ENCODE results near the gene HLA-DOB. TPM values are rescaled to one million over a fixed set of nuclear protein-coding genes. Genes with fewer than 3 reads are reported as not detected.
A peak's percentile ranks its signal among the peaks of the same experiment; 100 is the strongest.
"Not testable (repeated sequence)": the region's sequence is repeated elsewhere in the genome, so short reads cannot be mapped to it uniquely, and the experiment has no call there.

Gene HLA-DOB
- total RNA-seq, 2 experiments from 2014 or later = 15.6 to 17.0 TPM

GRCh38 chr6:32785781-32786533 is 30.8 kb downstream of the HLA-DOB start:
- H3K27ac Mint-ChIP-seq = no peak overlapping the region

GRCh38 chr6:32782923-32783322 is 33.9 kb downstream of the HLA-DOB start:
- H3K4me3 Mint-ChIP-seq; CTCF ChIA-PET; POLR2A ChIA-PET; ATAC-seq; H3K27ac Mint-ChIP-seq; H3K36me3 Mint-ChIP-seq (ENCODE audit: low read depth); H3K4me1 Mint-ChIP-seq (ENCODE audit: low read depth); H3K9me3 Mint-ChIP-seq (ENCODE audit: insufficient read depth); DNase-seq: not testable (repeated sequence)
- peaks cover 48% of the 10 kb centered on the region for H3K27me3 Mint-ChIP-seq (ENCODE audit: low read depth)

More at GRCh38 chr6:32785781-32786533, 30.8 kb downstream of the HLA-DOB start:
- H3K9me3 Mint-ChIP-seq (ENCODE audit: insufficient read depth) = no peaks in the 10 kb centered on the region
- CTCF ChIA-PET = interaction anchor here (0.7 to 6.2 kb wide), 42 partner anchors 9 to 540 kb away, joined by 3 to 105 read pairs (median 4); partner anchors contain the start of genes HLA-DQB1, HLA-DRA, HLA-DRB1 and TAP2
- no peaks in the 10 kb centered on the region for H3K4me1 Mint-ChIP-seq (ENCODE audit: low read depth)
- peaks cover 52% of the 10 kb centered on the region for H3K27me3 Mint-ChIP-seq (ENCODE audit: low read depth)
- ATAC-seq = peak; percentile 93
- no peaks in the 10 kb centered on the region for H3K36me3 Mint-ChIP-seq (ENCODE audit: low read depth)
- peak; percentile 54 for DNase-seq
- no peak overlapping the region for H3K4me3 Mint-ChIP-seq
- POLR2A ChIA-PET = no interaction called here

- Mint-ChIP-seq H3K36me3 (ENCODE audit: low read depth) (no peaks in the 10 kb centered on the region), H3K4me3 (no peak overlapping the region), H3K4me1 (ENCODE audit: low read depth) (no peaks in the 10 kb centered on the region), H3K27me3 (ENCODE audit: low read depth) (peaks cover 38% of the 10 kb centered on the region), H3K27ac (no peak overlapping the region), H3K9me3 (ENCODE audit: insufficient read depth) (no peaks in the 10 kb centered on the region)
- CTCF ChIA-PET = interaction anchor here (0.6 kb wide), 1 partner anchor 16 kb away, joined by 3 read pairs; no protein-coding TSS in a partner anchor
- DNase-seq (no peak), ATAC-seq (no peak)
- POLR2A ChIA-PET = no interaction called here
These were observed 37.8 kb downstream of the HLA-DOB start for GRCh38 chr6:32779036-32779435.

- peaks cover 37% of the 10 kb centered on the region for H3K27me3 Mint-ChIP-seq (ENCODE audit: low read depth)
- no peak for DNase-seq
These were observed 41.7 kb downstream of the HLA-DOB start for GRCh38 chr6:32775071-32775470.

GRCh38 chr6:32774426-32774825 is 42.4 kb downstream of the HLA-DOB start:
- ATAC-seq = no peak
- ChIA-PET CTCF (interaction anchor here (1.2 kb wide), 1 partner anchor 11 kb away, joined by 4 read pairs; no protein-coding TSS in a partner anchor), POLR2A (no interaction called here)
- Mint-ChIP-seq H3K27me3 (ENCODE audit: low read depth) (peaks cover 38% of the 10 kb centered on the region), H3K36me3 (ENCODE audit: low read depth) (no peaks in the 10 kb centered on the region), H3K4me1 (ENCODE audit: low read depth) (peaks cover 5% of the 10 kb centered on the region), H3K9me3 (ENCODE audit: insufficient read depth) (no peaks in the 10 kb centered on the region), H3K4me3 (no peak overlapping the region), H3K27ac (no peak overlapping the region)
- DNase-seq = no peak

More at GRCh38 chr6:32775071-32775470, 41.7 kb downstream of the HLA-DOB start:
- no peak for ATAC-seq
- ChIA-PET POLR2A (no interaction called here), CTCF (interaction anchor here (1.2 kb wide), 1 partner anchor 11 kb away, joined by 4 read pairs; no protein-coding TSS in a partner anchor)
- Mint-ChIP-seq H3K4me1 (ENCODE audit: low read depth) (peaks cover 5% of the 10 kb centered on the region), H3K9me3 (ENCODE audit: insufficient read depth) (no peaks in the 10 kb centered on the region), H3K27ac (no peak overlapping the region), H3K36me3 (ENCODE audit: low read depth) (no peaks in the 10 kb centered on the region), H3K4me3 (no peak overlapping the region)

DNA sequence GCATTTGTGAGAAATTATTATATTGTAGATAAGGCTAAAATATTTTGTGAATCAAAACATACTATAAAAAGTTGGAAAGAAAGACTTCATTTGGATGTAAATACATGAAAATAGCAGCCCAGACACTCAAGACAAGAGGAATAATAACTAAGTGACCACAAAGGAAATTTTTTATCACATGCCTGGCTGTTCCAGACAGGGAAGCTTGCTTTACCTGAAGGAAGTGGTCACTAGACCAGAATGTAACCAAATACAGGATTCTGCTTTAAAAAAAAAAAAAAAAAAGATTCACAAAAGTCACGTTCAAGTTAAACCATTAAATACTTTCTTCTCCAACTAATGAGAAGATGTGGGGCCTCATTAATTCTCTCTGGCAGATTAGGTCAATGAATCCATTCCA is 44.1 kb downstream of the HLA-DOB start:
- ATAC-seq (no peak), DNase-seq (no peak)
- CTCF ChIA-PET = no interaction called here
- Mint-ChIP-seq H3K9me3 (ENCODE audit: insufficient read depth) (no peaks in the 10 kb centered on the region), H3K27ac (no peak overlapping the region), H3K27me3 (ENCODE audit: low read depth) (peaks cover 48% of the 10 kb centered on the region), H3K36me3 (ENCODE audit: low read depth) (no peaks in the 10 kb centered on the region), H3K4me1 (ENCODE audit: low read depth) (peaks cover 5% of the 10 kb centered on the region), H3K4me3 (no peak overlapping the region)
- POLR2A ChIA-PET = no interaction called here

DNA sequence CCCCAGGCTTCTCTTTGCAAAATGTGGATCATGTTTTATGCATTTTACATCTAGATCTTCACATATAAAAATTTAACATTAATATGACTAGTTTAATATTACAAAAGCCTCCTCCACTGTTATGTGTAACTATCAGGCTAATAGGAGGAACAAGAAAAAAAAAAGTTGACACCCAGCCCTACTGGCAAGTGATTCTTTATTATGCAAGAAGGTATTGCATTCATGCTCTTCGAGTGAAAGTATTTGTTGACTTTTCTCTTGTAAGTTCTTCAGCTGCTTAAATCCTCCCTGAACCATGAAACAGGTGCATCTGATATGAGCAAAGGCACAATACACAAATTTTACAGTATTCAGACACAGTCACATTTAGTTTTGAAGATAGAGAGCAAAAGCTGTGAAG is 52.8 kb downstream of the HLA-DOB start:
- ChIA-PET CTCF (no interaction called here), POLR2A (interaction anchor here (0.6 kb wide), 1 partner anchor 452 kb away, joined by 3 read pairs; no protein-coding TSS in a partner anchor)
- no peaks in the 10 kb centered on the region for H3K9me3 Mint-ChIP-seq (ENCODE audit: insufficient read depth)
- no peaks in the 10 kb centered on the region for H3K4me1 Mint-ChIP-seq (ENCODE audit: low read depth)
- no peak overlapping the region for H3K4me3 Mint-ChIP-seq
- H3K36me3 Mint-ChIP-seq (ENCODE audit: low read depth) = no peaks in the 10 kb centered on the region
- ATAC-seq (no peak), DNase-seq (no peak)
- H3K27ac Mint-ChIP-seq = no peak overlapping the region
- peaks cover 56% of the 10 kb centered on the region for H3K27me3 Mint-ChIP-seq (ENCODE audit: low read depth)

GRCh38 chr6:32763421-32763820 is 53.4 kb downstream of the HLA-DOB start, which contains the start of gene HLA-DQB2:
TSS of gene HLA-DQB2 (minus strand) at chr6:32763532. CDS start at chr6:32763470, 62 bp downstream.
- H3K9me3 Mint-ChIP-seq (ENCODE audit: insufficient read depth) = no peaks in the 10 kb centered on the region
- no peaks in the 10 kb centered on the region for H3K36me3 Mint-ChIP-seq (ENCODE audit: low read depth)
- no peak within 1 kb of the TSS for H3K27ac Mint-ChIP-seq
- H3K4me1 Mint-ChIP-seq (ENCODE audit: low read depth) = no peaks in the 10 kb centered on the region
- ATAC-seq = no peak
- ChIA-PET POLR2A (no interaction called here), CTCF (no interaction called here)
- no peak for DNase-seq
- H3K4me3 Mint-ChIP-seq = no peak within 1 kb of the TSS
- peaks cover 56% of the 10 kb centered on the region for H3K27me3 Mint-ChIP-seq (ENCODE audit: low read depth)

Other genes with a start within 250 kb of the HLA-DOB start
- 10 to 100 TPM; 46.0 to 50.7 TPM for gene HLA-DRB1, start 227.2 kb downstream of the HLA-DOB start, total RNA-seq
- gene HLA-DQA1, start 179.6 kb downstream of the HLA-DOB start, total RNA-seq = 1 to 10 TPM; 2.7 to 3.4 TPM
- gene HLA-DQB1, start 150.3 kb downstream of the HLA-DOB start, total RNA-seq = 10 to 100 TPM; 13.4 to 15.1 TPM
- not detected for gene HLA-DQA2, start 75.6 kb downstream of the HLA-DOB start, total RNA-seq
- gene HLA-DQB2, start 53.5 kb downstream of the HLA-DOB start, total RNA-seq = under 1 TPM in 1 of 2 experiments, not detected in 1; 0.32 TPM
- gene TAP2, start 21.7 kb upstream of the HLA-DOB start, total RNA-seq = 100 to 1,000 TPM; 145 to 159 TPM
- gene PSMB8, start 27.0 kb upstream of the HLA-DOB start, total RNA-seq = 100 to 1,000 TPM; 385 to 397 TPM
- gene TAP1, start 36.7 kb upstream of the HLA-DOB start, total RNA-seq = 100 to 1,000 TPM; 319 to 328 TPM
- 100 to 1,000 TPM; 319 to 325 TPM for gene PSMB9, start 37.2 kb upstream of the HLA-DOB start, total RNA-seq
- 10 to 100 TPM; 14.4 to 14.7 TPM for gene HLA-DMB, start 124.0 kb upstream of the HLA-DOB start, total RNA-seq
- gene HLA-DMA, start 136.1 kb upstream of the HLA-DOB start, total RNA-seq = 10 to 100 TPM; 28.6 to 30.5 TPM
- gene BRD2, start 151.6 kb upstream of the HLA-DOB start, total RNA-seq = 100 to 1,000 TPM; 299 to 313 TPM
- 1 to 10 TPM; 3.3 to 4.2 TPM for gene HLA-DOA, start 192.6 kb upstream of the HLA-DOB start, total RNA-seq

Data from activated CD8-positive, alpha-beta T cell treated with anti-CD3 and anti-CD28 coated beads, Interleukin-2, amount 10 ng/mL, durations not matched to agents 7 days and 5 days (primary cell).